ENCODE data around the gene OR12D3. TPM values are rescaled to one million over a fixed set of nuclear protein-coding genes. Genes with fewer than 3 reads are reported as not detected.

Gene OR12D3
- polyA plus RNA-seq, 1 donor (not counting 4 experiments of a cell fraction or from before 2014, with no cell fraction given) = not detected

- H2AFZ ChIP-seq (ENCODE audit: control insufficient read depth, low read length) = no peak within 1 kb of the TSS
- FAIRE-seq (no peak), DNase-seq (ENCODE audit: low read depth, low spot score) (no peak)
- H3K36me3 ChIP-seq (ENCODE audit: control insufficient read depth in 2 of 2, extremely low read depth in 1 of 2, insufficient read depth in 2 of 2, low read length in 2 of 2) = no peaks in the 10 kb centered on the region
- H3K4me2 ChIP-seq (ENCODE audit: control insufficient read depth, extremely low read depth, insufficient read depth, low read depth, low read length) = no peak within 1 kb of the TSS
- TF ChIP-seq, protein P1, sequence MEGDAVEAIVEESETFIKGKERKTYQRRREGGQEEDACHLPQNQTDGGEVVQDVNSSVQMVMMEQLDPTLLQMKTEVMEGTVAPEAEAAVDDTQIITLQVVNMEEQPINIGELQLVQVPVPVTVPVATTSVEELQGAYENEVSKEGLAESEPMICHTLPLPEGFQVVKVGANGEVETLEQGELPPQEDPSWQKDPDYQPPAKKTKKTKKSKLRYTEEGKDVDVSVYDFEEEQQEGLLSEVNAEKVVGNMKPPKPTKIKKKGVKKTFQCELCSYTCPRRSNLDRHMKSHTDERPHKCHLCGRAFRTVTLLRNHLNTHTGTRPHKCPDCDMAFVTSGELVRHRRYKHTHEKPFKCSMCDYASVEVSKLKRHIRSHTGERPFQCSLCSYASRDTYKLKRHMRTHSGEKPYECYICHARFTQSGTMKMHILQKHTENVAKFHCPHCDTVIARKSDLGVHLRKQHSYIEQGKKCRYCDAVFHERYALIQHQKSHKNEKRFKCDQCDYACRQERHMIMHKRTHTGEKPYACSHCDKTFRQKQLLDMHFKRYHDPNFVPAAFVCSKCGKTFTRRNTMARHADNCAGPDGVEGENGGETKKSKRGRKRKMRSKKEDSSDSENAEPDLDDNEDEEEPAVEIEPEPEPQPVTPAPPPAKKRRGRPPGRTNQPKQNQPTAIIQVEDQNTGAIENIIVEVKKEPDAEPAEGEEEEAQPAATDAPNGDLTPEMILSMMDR (optimal IDR thresholded peaks at IDR 0.05 in 1 of 3, IDR thresholded peaks at IDR 0.05 in 1 of 3, conservative IDR thresholded peaks at IDR 0.05 in 1 of 3; ENCODE audit: extremely low read depth in 1 of 3, insufficient read depth in 2 of 3, low read length in 3 of 3) = no peak
- no peak for TF ChIP-seq EZH2 (IDR thresholded peaks at IDR 0.05; ENCODE audit: low read length)
- dilution Hi-C loops (cut with MboI; ENCODE audit: extremely low pct_ligation_motif_present, low sequenced_read_pairs) = no loop called here
- H3K9ac ChIP-seq (ENCODE audit: control insufficient read depth, extremely low read depth, insufficient read depth, low read length) = no peak within 1 kb of the TSS
- no peak within 1 kb of the TSS for H3K4me3 ChIP-seq (ENCODE audit: control insufficient read depth in 2 of 3, extremely low read depth in 1 of 3, insufficient read depth in 2 of 3, low read depth in 1 of 3, low read length in 3 of 3)
- no peaks in the 10 kb centered on the region for H4K20me1 ChIP-seq (ENCODE audit: control insufficient read depth, extremely low read depth, insufficient read depth, low read length)
- H3K27me3 ChIP-seq (ENCODE audit: control insufficient read depth, extremely low read depth, insufficient read depth, low read length) = no peaks in the 10 kb centered on the region
- H3K4me1 ChIP-seq (ENCODE audit: control insufficient read depth, extremely low read depth, insufficient read depth, low read length) = no peaks in the 10 kb centered on the region
- H3K27ac ChIP-seq (ENCODE audit: control insufficient read depth, insufficient read depth, low read length) = no peak within 1 kb of the TSS
- no peaks in the 10 kb centered on the region for H3K79me2 ChIP-seq (ENCODE audit: control insufficient read depth, insufficient read depth, low read length)
- no peaks in the 10 kb centered on the region for H3K9me3 ChIP-seq (ENCODE audit: control insufficient read depth, low read depth, low read length)
- H3K9me1 ChIP-seq (ENCODE audit: control insufficient read depth, extremely low read depth, insufficient read depth, low read length) = no peaks in the 10 kb centered on the region
Measured at GRCh38 chr6:29395331-29395730, 20.2 kb upstream of the OR12D3 start, which contains the start of gene OR12D2. OR12D2 (plus strand) TSS chr6:29395631; CDS start chr6:29396700, 1,069 bp downstream.

DNA sequence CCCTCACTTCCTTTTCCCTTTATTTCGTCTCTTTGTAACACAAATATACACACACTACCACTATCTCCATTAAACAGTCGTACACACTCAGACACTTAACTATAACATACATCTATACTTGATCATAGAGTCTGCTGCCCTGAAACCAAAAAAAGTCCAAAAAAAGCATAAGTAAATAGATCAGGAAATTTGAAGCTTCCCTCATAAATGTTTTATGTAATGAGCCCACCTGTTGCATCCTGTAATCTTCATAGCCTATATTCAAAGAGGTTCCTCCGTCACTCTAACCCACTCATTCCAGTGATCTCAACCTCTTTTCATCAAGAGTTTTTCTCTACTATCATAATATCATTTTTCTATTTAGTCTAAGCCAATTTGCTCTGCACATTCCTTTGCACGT lies 13.4 kb upstream of the OR12D3 start:
- TF ChIP-seq EZH2 (IDR thresholded peaks at IDR 0.05; ENCODE audit: low read length) = no peak
- TF ChIP-seq, protein P1 (optimal IDR thresholded peaks at IDR 0.05 in 1 of 3, IDR thresholded peaks at IDR 0.05 in 1 of 3, conservative IDR thresholded peaks at IDR 0.05 in 1 of 3; ENCODE audit: extremely low read depth in 1 of 3, insufficient read depth in 2 of 3, low read length in 3 of 3) = no peak
- FAIRE-seq (no peak), DNase-seq (ENCODE audit: low read depth, low spot score) (no peak)
- Histone ChIP-seq H3K9me1 (ENCODE audit: control insufficient read depth, extremely low read depth, insufficient read depth, low read length) (no peaks in the 10 kb centered on the region), H2AFZ (ENCODE audit: control insufficient read depth, low read length) (no peak overlapping the region), H3K27ac (ENCODE audit: control insufficient read depth, insufficient read depth, low read length) (no peak overlapping the region), H3K79me2 (ENCODE audit: control insufficient read depth, insufficient read depth, low read length) (no peaks in the 10 kb centered on the region), H4K20me1 (ENCODE audit: control insufficient read depth, extremely low read depth, insufficient read depth, low read length) (no peaks in the 10 kb centered on the region), H3K4me2 (ENCODE audit: control insufficient read depth, extremely low read depth, insufficient read depth, low read depth, low read length) (no peak overlapping the region), H3K4me1 (ENCODE audit: control insufficient read depth, extremely low read depth, insufficient read depth, low read length) (no peaks in the 10 kb centered on the region), H3K9me3 (ENCODE audit: control insufficient read depth, low read depth, low read length) (no peaks in the 10 kb centered on the region), H3K36me3 (ENCODE audit: control insufficient read depth in 2 of 2, extremely low read depth in 1 of 2, insufficient read depth in 2 of 2, low read length in 2 of 2) (no peaks in the 10 kb centered on the region), H3K9ac (ENCODE audit: control insufficient read depth, extremely low read depth, insufficient read depth, low read length) (no peak overlapping the region), H3K4me3 (ENCODE audit: control insufficient read depth in 2 of 3, extremely low read depth in 1 of 3, insufficient read depth in 2 of 3, low read depth in 1 of 3, low read length in 3 of 3) (no peak overlapping the region), H3K27me3 (ENCODE audit: control insufficient read depth, extremely low read depth, insufficient read depth, low read length) (no peaks in the 10 kb centered on the region)
- dilution Hi-C loops (cut with MboI; ENCODE audit: extremely low pct_ligation_motif_present, low sequenced_read_pairs) = loop anchor here (10.0 kb wide), 1 partner anchor 206 kb away; no protein-coding TSS in a partner anchor
